Uterus (tissue), 4 donors: Measurements from ENCODE around the gene EML3. TPM values are rescaled to one million over a fixed set of nuclear protein-coding genes. Genes with fewer than 3 reads are reported as not detected.
"Not testable (repeated sequence)": the region's sequence is repeated elsewhere in the genome, so short reads cannot be mapped to it uniquely, and the experiment has no call there.

ENCODE experiments used
- DNase-seq, 2 donors: peaks; one replicate each; pipeline ENCODE4 v3.0.0-alpha.2; 2019 to 2020
- H3K27ac ChIP-seq, 2 donors: fragments of 200-600 bp; sonication (generic); 1 replicate in 1 of 2; 2 replicates in 1 of 2; pipeline ENCODE4 v1.5.1; 2016 to 2018
- H3K27me3 ChIP-seq, 2 donors: fragments of 200-600 bp; sonication (generic); one replicate each; pipeline ENCODE4 v1.5.1; 2018 to 2019; ENCODE audit warnings: control low read depth in 1 of 2
- H3K36me3 ChIP-seq, 2 donors: fragments of 200-600 bp; sonication (generic); one replicate each; pipeline ENCODE4 v1.5.1; 2019; ENCODE audit warnings: control low read depth in 1 of 2
- H3K4me1 ChIP-seq, 2 donors: fragments of 200-600 bp; sonication (generic); one replicate each; pipeline ENCODE4 v1.5.1; 2018 to 2019; ENCODE audit warnings: control low read depth in 1 of 2
- H3K4me3 ChIP-seq, 2 donors: fragments of 200-600 bp; sonication (generic); 1 replicate in 1 of 2; 2 replicates in 1 of 2; pipeline ENCODE4 v1.5.1; 2018 to 2019; ENCODE audit warnings: mild to moderate bottlenecking in 1 of 2
- H3K9me3 ChIP-seq, 2 donors: fragments of 200-600 bp; sonication (generic); one replicate each; pipeline ENCODE4 v1.5.1; 2019; ENCODE audit warnings: control low read depth in 1 of 2
- POLR2A ChIP-seq, 2 donors: fragments of 450-650 bp; IDR thresholded peaks; one replicate each; pipeline ENCODE4 v1.6.1; 2016; ENCODE audit warnings: antibody characterized with exemption in 2 of 2, mild to moderate bottlenecking in 1 of 2, moderate library complexity in 1 of 2
- intact Hi-C: fragments of 100-400 bp; cut with DNase I; formaldehyde crosslinking; loops from one replicate; pipeline ENCODE4 v1.15.1; 2023; ENCODE audit warnings: low total_unique reads
- total RNA-seq, 4 donors: library from RNA; depleted of rRNA in 3 of 4; stranded (reverse); fragments of >200 nt in 3 of 4; gene quantifications; one replicate each; pipeline versions ENCODE4 v1.1.0 to v1.2.4, GENCODE V29; 2014 to 2023
- TF ChIP-seq, protein P1 (sequence below), 4 experiments: fragments of 200-600 bp in 2 of 4; fragments of 450-650 bp in 2 of 4; sonication (generic) in 2 of 4; IDR thresholded peaks; one replicate each; pipeline ENCODE4 v1.5.1; 2016 to 2019; ENCODE audit warnings: antibody characterized with exemption in 4 of 4, mild to moderate bottlenecking in 2 of 4, moderate library complexity in 1 of 4
- donor health status: DM: yes; HTN: yes; CAD: no.

Gene EML3
- total RNA-seq, 4 donors from 2014 or later, result 17.9 to 126 (median 36.8) TPM

DNA sequence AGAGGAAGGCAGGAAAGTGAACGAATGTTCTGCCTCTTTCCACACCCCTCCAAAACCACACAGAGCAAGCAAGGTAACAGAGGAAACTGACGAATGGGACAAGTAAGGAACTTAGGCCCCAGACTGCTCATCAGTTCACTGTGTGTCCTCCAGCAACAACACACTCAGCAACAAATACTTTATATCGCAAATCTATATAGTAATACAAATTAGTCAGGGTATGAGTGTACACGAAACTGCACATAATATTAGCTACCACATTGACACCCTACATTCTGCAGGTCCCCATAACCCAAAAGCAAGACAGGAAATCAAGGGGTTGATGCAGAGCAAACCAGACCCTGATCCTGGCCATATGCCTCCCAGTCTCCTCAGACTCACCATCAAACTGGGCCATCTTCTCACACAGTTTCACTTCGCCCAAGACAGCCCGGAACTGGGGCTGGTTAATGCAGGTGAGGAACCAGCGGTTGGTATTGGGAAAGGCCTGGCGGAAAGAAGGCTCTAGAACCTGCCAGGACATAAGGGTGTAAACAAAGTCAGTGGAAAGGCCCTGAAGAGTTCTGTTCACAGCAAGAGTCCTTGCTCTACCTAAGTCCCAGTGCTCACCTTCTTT, 45.4 kb downstream of the EML3 start:
- intact Hi-C loops, result no loop called here
- no peak for TF ChIP-seq POLR2A (IDR thresholded peaks at IDR 0.05)
- TF ChIP-seq, protein P1, sequence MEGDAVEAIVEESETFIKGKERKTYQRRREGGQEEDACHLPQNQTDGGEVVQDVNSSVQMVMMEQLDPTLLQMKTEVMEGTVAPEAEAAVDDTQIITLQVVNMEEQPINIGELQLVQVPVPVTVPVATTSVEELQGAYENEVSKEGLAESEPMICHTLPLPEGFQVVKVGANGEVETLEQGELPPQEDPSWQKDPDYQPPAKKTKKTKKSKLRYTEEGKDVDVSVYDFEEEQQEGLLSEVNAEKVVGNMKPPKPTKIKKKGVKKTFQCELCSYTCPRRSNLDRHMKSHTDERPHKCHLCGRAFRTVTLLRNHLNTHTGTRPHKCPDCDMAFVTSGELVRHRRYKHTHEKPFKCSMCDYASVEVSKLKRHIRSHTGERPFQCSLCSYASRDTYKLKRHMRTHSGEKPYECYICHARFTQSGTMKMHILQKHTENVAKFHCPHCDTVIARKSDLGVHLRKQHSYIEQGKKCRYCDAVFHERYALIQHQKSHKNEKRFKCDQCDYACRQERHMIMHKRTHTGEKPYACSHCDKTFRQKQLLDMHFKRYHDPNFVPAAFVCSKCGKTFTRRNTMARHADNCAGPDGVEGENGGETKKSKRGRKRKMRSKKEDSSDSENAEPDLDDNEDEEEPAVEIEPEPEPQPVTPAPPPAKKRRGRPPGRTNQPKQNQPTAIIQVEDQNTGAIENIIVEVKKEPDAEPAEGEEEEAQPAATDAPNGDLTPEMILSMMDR (IDR thresholded peaks at IDR 0.05), result no peak
- no peak for DNase-seq
- Histone ChIP-seq H3K9me3 (no peaks in the 10 kb centered on the region), H3K27ac (no peak overlapping the region), H3K4me1 (peaks cover 0 to 5% of the 10 kb centered on the region in 2 donors), H3K36me3 (no peaks in the 10 kb centered on the region), H3K27me3 (no peaks in the 10 kb centered on the region), H3K4me3 (no peak overlapping the region)

DNA sequence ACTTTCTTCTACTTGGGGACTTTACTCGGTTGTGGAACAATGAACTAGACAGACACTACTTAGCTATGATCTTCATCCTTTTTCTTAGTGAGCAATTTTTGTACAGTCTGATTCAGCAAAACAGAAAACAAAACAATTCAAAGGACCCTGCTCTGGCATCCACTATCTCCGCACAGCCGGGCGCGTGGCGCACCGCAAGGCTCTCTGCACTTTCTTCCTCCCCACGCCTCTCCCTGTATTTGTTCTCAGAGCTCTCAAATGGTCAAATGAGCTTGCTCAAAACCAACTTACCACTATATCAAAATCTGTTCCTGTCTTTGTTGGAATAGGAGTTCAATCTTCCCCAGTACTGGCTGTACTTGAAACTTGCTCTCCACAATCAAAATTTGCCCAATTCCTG, 46.3 kb downstream of the EML3 start:
- Histone ChIP-seq H3K27me3 (no peaks in the 10 kb centered on the region), H3K36me3 (no peaks in the 10 kb centered on the region), H3K4me3 (no peak overlapping the region), H3K27ac (peak overlapping the region in 1 of 2 donors; percentile 6), H3K4me1 (peaks cover 0 to 5% of the 10 kb centered on the region in 2 donors), H3K9me3 (no peaks in the 10 kb centered on the region)
- intact Hi-C loops, result no loop called here
- no peak for TF ChIP-seq POLR2A (IDR thresholded peaks at IDR 0.05)
- TF ChIP-seq, protein P1 (IDR thresholded peaks at IDR 0.05), result no peak
- DNase-seq, result no peak

DNA sequence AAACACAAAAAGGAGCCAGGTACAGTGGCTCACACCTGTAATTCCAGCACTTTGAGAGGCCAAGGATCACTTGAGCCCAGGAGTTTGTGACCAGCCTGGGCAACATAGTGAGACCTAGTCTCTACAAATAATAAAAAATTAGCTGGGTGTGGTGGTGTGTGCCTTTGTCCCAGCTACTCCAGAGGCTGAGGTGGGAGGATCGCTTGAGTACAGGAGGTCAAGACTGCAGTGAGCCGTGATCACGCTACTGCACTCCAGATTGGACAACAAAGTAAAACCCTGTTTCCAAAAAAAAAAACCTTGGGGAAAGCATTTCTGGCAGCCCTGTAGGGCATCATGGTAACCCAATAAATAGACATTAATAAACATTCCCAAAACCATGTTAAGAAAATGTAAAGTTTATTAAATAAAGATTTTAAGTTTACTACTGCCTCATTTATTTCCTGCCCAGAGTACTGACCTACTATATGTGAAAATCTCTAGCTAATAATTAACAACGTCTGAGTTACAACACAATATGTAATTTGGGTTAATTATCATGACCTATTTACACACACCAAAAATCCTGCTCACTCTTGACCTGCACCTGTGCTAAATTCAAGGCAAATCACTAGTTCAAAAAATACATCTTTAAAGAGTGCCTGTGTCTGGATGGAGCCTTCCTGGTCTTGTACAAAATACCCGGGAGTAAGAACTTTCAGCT, 47.3 kb downstream of the EML3 start:
- Histone ChIP-seq H3K27ac (no peak overlapping the region), H3K27me3 (no peaks in the 10 kb centered on the region), H3K36me3 (no peaks in the 10 kb centered on the region), H3K9me3 (no peaks in the 10 kb centered on the region), H3K4me1 (peaks cover 3 to 10% of the 10 kb centered on the region in 2 donors), H3K4me3 (no peak overlapping the region)
- intact Hi-C loops, result no loop called here
- TF ChIP-seq, protein P1 (IDR thresholded peaks at IDR 0.05), result no peak
- no peak for TF ChIP-seq POLR2A (IDR thresholded peaks at IDR 0.05)
- no peak for DNase-seq

DNA sequence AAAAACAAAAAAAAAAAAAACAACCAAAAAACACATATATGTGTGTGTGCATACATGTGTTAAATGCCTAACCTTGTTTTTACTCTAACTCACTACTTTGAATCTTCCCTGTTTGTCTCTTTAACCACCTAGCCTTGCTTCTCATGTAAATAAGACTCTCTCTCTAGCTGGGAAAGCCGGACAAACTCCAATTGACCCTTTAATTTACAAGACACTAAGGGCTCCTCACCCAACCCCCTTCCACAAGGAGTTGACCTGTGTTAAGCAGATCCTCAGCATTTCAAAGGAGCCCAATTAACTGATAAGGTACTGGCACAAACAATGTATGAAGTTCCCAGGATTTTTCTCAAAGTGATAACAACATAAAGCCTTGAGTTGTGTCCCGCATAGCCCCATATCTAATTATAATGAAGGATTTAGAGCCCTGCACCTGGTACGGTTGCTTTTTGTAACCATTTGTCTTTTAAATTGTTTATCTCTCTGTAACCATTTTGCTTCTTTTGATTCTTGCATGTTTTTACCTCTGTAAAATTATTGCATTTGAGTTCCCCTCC, 50.8 kb downstream of the EML3 start:
- intact Hi-C loops, H3K36me3 ChIP-seq, H3K4me3 ChIP-seq, H3K9me3 ChIP-seq, H3K27me3 ChIP-seq, DNase-seq, H3K4me1 ChIP-seq: not testable (repeated sequence)
- H3K27ac ChIP-seq, result peak overlapping the region; percentile 90 to 92

DNA sequence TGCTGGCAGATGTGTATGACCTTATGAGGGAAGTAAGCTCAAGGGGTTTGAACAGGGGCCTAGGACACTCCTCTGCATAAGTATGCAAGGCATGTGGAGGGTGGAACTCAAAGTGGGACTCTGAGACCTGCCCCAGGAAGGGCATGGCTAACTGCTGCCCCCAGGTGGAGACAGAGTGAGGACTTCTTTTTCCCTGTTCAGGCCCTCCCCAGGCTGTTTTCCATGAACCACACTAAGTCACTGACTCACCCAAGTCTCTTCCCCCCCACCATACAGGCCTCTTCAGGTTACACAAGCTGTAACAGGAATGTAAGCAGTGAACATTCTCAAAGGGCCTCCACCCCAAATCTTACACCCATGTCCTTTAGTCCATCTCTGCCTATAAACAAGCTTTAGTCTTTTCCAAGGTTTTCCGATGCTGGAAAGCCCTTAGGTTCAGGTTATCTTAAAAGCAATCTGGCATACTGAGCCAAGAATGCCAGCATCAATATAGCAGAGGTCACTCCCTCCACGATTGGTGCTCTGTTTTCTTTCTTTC, 51.9 kb downstream of the EML3 start:
- intact Hi-C loops, result no loop called here
- Histone ChIP-seq H3K36me3 (no peaks in the 10 kb centered on the region), H3K4me3 (no peak overlapping the region), H3K9me3 (no peaks in the 10 kb centered on the region), H3K4me1 (peaks cover 12 to 14% of the 10 kb centered on the region in 2 donors), H3K27me3 (no peaks in the 10 kb centered on the region), H3K27ac (peak overlapping the region; percentile 90 to 92)
- no peak for TF ChIP-seq POLR2A (IDR thresholded peaks at IDR 0.05)
- TF ChIP-seq, protein P1 (IDR thresholded peaks at IDR 0.05), result peak; percentile 87 to 91 (median 90)
- DNase-seq, result peak; percentile 92 to 96

DNA sequence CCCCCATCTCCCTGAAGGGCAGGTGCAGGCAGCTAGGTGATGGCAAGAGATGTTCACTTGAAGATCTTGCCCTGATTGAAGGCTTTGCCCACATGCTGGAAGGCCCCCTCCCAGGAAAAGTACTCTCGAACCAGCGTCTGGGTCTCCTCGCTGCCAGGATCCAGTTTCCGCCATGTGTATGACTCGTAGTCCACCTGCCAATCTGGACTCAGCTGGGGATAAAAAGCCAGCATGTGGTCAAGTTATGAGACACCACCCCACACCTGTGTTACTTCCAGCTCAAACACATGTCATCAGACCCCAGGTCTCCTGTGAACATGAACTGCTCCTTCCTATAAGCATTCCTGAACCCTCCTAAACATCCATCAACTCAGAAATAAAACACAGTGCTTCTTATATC, 52.9 kb downstream of the EML3 start:
- peak overlapping the region; percentile 90 to 92 for H3K27ac ChIP-seq
- DNase-seq, H3K4me3 ChIP-seq, H3K27me3 ChIP-seq, H3K36me3 ChIP-seq, H3K9me3 ChIP-seq, intact Hi-C loops: not testable (repeated sequence)
- peaks cover 12 to 24% of the 10 kb centered on the region in 2 donors for H3K4me1 ChIP-seq
